NT2/D1 (cell line): ENCODE results near the gene KSR1.

Source experiments
- DNase-seq: peaks from one replicate; pipeline ENCODE4 v3.0.0-alpha.2; 2011; ENCODE audit warnings: low read depth, low spot score
- H3K27me3 ChIP-seq: 2 replicates; pipeline ENCODE4 v1.6.0; 2011; ENCODE audit warnings: mild to moderate bottlenecking; ENCODE audit not compliant: insufficient read length, insufficient read depth
- H3K36me3 ChIP-seq: 2 replicates; pipeline ENCODE4 v1.6.1; 2011; ENCODE audit warnings: mild to moderate bottlenecking, low read length, mixed read lengths; ENCODE audit not compliant: insufficient read depth, insufficient read length
- H3K4me1 ChIP-seq: 2 replicates; pipeline ENCODE4 v1.5.1; 2011; ENCODE audit not compliant: insufficient read depth, insufficient read length
- H3K4me3 ChIP-seq: 2 replicates; pipeline ENCODE4 v1.5.1; 2011; ENCODE audit warnings: low read depth; ENCODE audit not compliant: insufficient read length
- H3K9ac ChIP-seq: 2 replicates; pipeline ENCODE4 v1.6.0; 2011; ENCODE audit warnings: low read depth; ENCODE audit not compliant: insufficient read length
- H3K9me3 ChIP-seq: 2 replicates; pipeline ENCODE4 v1.5.1; 2011; ENCODE audit warnings: mild to moderate bottlenecking, low read length; ENCODE audit not compliant: insufficient read depth
- SUZ12 ChIP-seq: IDR thresholded peaks from 2 replicates; pipeline ENCODE4 v1.6.1; 2011; ENCODE audit not compliant: insufficient read length, insufficient read depth; ENCODE audit errors: extremely low read depth
- YY1 ChIP-seq: IDR thresholded peaks from 2 replicates; pipeline ENCODE4 v1.6.1; 2011; ENCODE audit not compliant: insufficient read length, insufficient read depth
- ZNF274 ChIP-seq: IDR thresholded peaks from 2 replicates; pipeline ENCODE4 v1.6.1; 2011; ENCODE audit warnings: mild to moderate bottlenecking, low read depth, low read length

Gene KSR1

DNA sequence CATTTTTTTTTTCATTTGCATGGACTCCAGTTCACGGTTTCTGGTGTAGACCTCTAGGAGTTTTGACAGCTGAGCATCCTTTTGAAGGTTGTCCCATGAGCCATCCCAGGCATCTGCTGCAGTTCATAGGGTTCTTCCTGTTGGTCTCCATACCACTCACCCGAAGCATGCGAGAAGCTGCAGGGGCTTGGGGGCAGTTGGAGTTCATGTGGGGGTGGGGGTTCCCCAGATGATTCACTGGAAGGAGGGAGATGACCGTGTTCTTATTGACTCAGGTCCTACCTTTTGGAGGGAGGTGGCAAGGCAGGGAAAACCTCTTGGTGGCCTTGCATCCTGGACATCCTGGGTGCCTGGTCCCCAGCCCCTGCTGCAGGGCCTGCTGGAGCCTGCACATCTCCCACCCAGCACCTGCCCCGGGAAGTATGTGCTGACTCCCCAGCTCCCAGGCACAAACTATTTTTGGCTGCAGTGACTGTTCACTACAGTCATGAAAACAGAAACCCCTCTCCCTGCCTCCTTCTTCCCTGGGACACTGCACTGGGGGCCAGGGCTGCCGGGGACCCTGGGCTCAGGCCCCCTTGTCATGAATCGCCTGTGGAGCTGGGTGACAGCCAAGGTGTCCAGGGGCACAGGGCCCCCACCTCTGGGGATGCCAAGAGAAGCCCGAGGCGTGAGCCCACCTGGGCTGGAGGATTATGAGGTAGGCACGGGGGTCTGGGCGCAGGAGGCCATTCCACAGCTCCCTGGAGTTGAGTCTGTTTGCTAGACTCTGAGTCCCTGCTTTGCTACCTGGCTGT, 109.8 kb downstream of the KSR1 start:
- DNase-seq: no peak
- peaks cover 7% of the 10 kb centered on the region for H3K4me1 ChIP-seq
- no peak overlapping the region for H3K4me3 ChIP-seq
- peaks cover 11% of the 10 kb centered on the region for H3K36me3 ChIP-seq
- no peak overlapping the region for H3K9ac ChIP-seq
- no peaks in the 10 kb centered on the region for H3K9me3 ChIP-seq
- TF ChIP-seq YY1 (no peak), ZNF274 (no peak), SUZ12 (no peak)
- no peaks in the 10 kb centered on the region for H3K27me3 ChIP-seq

DNA sequence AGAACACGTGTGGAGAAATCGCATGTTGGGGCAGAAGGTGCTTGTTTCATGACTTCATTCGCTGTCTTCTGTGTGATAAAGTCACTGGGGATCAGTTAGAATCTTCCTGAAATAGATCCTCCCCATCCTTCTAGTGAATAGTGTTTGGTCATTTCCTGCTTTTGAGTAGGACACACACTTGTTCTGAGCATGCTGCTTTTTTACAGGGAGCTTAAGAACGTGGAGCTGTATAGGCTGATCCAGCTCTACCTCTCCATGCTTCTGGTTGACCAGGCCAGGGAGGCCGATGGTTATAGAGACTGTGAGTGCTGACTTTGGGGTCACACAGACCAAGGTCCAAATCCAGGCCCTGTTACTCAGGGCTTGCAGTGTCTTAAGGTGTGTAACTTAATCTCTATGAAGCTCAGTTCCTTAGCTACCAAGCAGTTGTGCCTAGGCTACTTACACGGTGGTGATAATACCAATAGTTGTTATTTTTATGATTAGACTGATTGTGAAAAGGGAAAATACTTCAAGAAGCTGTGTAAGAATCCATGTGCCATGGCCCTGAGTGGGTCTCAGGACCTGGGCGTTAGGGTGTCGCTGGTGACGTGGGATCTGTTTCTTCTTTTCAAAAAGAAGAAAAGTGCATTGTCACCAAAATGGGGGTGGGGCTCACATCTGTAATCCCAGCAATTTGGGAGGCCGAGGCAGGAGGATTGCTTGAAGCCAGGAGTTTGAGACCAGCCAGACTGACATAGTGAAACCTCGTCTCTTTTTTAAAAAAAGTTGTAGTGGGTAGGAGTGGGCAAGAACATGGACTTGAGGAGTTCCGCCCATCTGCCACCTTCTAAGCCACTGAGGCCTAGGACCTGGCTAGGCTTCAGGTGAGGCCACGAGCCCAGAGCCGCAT, 110.7 kb downstream of the KSR1 start:
- H3K4me3 ChIP-seq: no peak overlapping the region
- H3K36me3 ChIP-seq: peaks cover 8% of the 10 kb centered on the region
- H3K4me1 ChIP-seq: peaks cover 11% of the 10 kb centered on the region
- TF ChIP-seq YY1 (no peak), ZNF274 (no peak), SUZ12 (no peak)
- DNase-seq: no peak
- H3K27me3 ChIP-seq: no peaks in the 10 kb centered on the region
- H3K9me3 ChIP-seq: no peaks in the 10 kb centered on the region
- H3K9ac ChIP-seq: no peak overlapping the region

DNA sequence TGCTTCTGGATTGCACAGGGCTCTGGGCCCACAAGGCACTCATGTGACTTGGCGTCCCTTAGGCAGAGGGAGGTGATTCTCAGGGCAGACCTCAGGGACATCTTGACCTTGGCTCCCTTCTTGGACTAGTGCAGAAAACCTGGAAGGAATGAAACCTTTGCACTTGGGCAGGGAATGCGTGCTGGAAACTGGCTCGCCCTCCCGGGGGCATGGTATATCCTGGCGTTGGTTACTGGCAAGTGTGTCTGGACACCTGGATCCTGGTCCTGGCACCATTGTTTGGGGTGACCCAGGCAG, 111.3 kb downstream of the KSR1 start:
- no peak overlapping the region for H3K9ac ChIP-seq
- H3K4me3 ChIP-seq: no peak overlapping the region
- H3K9me3 ChIP-seq: no peaks in the 10 kb centered on the region
- peaks cover 11% of the 10 kb centered on the region for H3K4me1 ChIP-seq
- H3K27me3 ChIP-seq: no peaks in the 10 kb centered on the region
- TF ChIP-seq YY1 (no peak), SUZ12 (no peak), ZNF274 (no peak)
- H3K36me3 ChIP-seq: peaks cover 8% of the 10 kb centered on the region
- no peak for DNase-seq

DNA sequence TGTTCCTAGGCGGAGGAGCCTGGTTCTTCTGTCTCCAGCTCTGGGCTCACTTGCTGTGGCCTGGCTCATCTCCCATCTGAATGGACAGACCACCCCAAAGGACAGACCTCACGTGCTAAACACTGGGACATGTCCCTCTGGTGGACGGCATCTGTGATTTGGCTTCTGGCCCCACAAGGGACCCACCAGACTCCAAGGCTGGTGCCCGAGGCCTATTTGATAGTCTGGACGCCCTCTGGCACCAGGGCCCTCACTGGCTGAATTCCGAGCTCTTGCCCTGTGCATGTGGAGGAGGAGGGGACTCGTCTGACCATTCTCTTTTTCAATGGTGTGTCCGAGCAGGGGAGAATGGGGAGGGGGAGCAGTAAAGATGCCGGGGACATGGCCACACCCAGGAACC, 112.0 kb downstream of the KSR1 start:
- peaks cover 11% of the 10 kb centered on the region for H3K4me1 ChIP-seq
- no peaks in the 10 kb centered on the region for H3K27me3 ChIP-seq
- H3K9me3 ChIP-seq: no peaks in the 10 kb centered on the region
- H3K9ac ChIP-seq: no peak overlapping the region
- no peak for TF ChIP-seq SUZ12
- TF ChIP-seq ZNF274: no peak
- no peak for TF ChIP-seq YY1
- no peak for DNase-seq
- H3K36me3 ChIP-seq: peaks cover 8% of the 10 kb centered on the region
- no peak overlapping the region for H3K4me3 ChIP-seq

DNA sequence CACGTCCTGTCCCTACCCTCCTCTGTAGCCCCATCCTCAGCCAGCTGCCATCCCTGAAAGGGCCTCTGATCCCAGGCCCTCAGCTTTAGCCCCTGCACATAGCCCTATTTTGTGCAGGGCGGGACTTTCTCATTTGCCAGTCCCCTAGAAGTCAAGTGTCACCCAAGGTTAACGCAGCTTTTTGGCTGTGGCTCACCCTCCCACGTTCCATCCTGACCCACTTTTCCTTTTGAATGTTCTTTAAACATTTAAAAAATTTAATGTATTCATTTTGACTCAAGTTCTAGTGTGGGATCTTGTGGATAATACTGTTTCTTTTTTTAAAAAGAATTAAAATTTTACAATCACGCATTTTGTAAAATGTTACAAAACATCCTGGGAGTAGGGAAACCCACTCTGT, 112.6 kb downstream of the KSR1 start:
- DNase-seq: no peak
- no peak for TF ChIP-seq SUZ12
- no peak for TF ChIP-seq YY1
- no peak for TF ChIP-seq ZNF274
- Histone ChIP-seq H3K9me3 (no peaks in the 10 kb centered on the region), H3K27me3 (no peaks in the 10 kb centered on the region), H3K4me1 (peaks cover 14% of the 10 kb centered on the region), H3K36me3 (peaks cover 8% of the 10 kb centered on the region), H3K9ac (no peak overlapping the region), H3K4me3 (no peak overlapping the region)

DNA sequence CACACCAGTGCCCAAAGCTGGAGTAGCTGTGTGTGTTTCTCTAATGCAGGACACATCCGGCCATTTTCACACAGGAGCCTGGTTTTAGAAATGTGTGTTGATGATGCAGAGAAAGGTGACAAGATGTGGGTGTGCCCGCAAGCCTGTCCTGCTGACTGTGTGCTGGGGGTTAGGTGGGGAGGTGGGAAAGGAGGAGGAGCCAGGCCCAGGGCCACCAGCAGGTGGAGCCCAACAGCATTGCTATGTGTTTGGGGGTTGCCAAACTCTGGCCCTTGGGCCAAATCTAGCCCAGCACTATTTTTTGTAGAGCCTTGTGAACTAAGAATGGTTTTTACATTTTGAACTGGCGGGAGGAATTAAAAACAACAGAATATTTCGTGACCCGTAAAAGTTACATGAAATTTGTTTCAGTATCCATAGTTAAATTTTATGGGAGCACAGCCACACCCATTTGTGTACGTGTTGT, 113.0 kb downstream of the KSR1 start:
- no peaks in the 10 kb centered on the region for H3K27me3 ChIP-seq
- no peak overlapping the region for H3K4me3 ChIP-seq
- no peak for TF ChIP-seq SUZ12
- no peak for TF ChIP-seq ZNF274
- no peak for TF ChIP-seq YY1
- H3K9me3 ChIP-seq: no peaks in the 10 kb centered on the region
- peak; percentile 25 for DNase-seq
- H3K36me3 ChIP-seq: peaks cover 8% of the 10 kb centered on the region
- H3K4me1 ChIP-seq: peaks cover 14% of the 10 kb centered on the region
- no peak overlapping the region for H3K9ac ChIP-seq

DNA sequence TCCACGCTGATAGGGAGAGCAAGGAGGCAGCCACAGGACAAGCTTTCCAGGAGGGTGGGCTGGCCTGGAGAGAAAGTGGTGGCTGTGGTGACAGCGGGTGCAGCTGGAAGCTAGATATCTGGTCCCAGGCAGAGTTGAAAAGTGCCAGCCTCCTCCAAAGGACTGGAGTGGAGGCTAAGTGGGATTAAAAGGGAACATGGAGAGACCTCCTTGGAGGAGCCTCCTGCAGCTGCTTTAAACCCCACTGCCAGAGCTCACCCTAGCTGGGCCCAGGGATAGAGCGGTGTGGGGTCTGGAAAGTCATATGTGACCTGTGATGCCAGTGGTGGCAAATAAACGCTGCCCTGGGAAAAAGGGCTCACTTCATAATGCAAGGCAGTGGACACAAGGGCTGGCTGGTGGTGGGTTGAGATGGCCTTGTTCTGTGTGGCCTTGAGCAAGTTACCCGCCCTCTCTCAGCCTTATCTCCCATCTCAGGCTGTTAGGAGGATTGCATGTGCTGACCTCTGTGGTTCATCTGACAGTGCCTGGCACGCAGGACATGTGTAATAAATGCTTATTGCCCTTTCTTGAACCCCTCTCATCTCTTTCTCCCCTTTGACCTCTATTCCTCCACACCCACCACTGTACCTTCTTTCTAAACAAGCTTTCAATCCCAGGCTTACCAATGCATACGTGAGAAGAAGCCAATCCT, 113.8 kb downstream of the KSR1 start:
- Histone ChIP-seq H3K27me3 (no peaks in the 10 kb centered on the region), H3K36me3 (peaks cover 8% of the 10 kb centered on the region), H3K9me3 (no peaks in the 10 kb centered on the region), H3K4me3 (no peak overlapping the region), H3K4me1 (peaks cover 14% of the 10 kb centered on the region), H3K9ac (no peak overlapping the region)
- no peak for TF ChIP-seq ZNF274
- no peak for TF ChIP-seq SUZ12
- TF ChIP-seq YY1: no peak
- no peak for DNase-seq
